Skeletal muscle tissue (tissue), 4 donors: ENCODE data around the gene TBRG4. TPM values are rescaled to one million over a fixed set of nuclear protein-coding genes. Genes with fewer than 3 reads are reported as not detected.

Experiments used
- H3K27ac ChIP-seq: one replicate; pipeline ENCODE4 v1.7.0; 2013; ENCODE audit warnings: mild to moderate bottlenecking, low read depth, low read length, inconsistent platforms
- H3K27me3 ChIP-seq, 3 donors: one replicate each; pipeline ENCODE4 v1.7.0; 2013; ENCODE audit warnings: low read length in 3 of 3; ENCODE audit not compliant: control insufficient read depth in 3 of 3, insufficient read depth in 3 of 3
- H3K36me3 ChIP-seq, 3 donors: one replicate each; pipeline ENCODE4 v1.7.0; 2013; ENCODE audit warnings: low read length in 3 of 3; ENCODE audit not compliant: control insufficient read depth in 3 of 3, insufficient read depth in 3 of 3
- H3K4me1 ChIP-seq, 3 donors: one replicate each; pipeline ENCODE4 v1.7.0; 2013; ENCODE audit warnings: low read length in 3 of 3, mild to moderate bottlenecking in 3 of 3; ENCODE audit not compliant: control insufficient read depth in 3 of 3, insufficient read depth in 3 of 3
- H3K4me3 ChIP-seq, 3 donors: one replicate each; pipeline ENCODE4 v1.7.0; 2013; ENCODE audit warnings: low read length in 3 of 3
- H3K9ac ChIP-seq, 3 donors: one replicate each; pipeline ENCODE4 v1.7.0; 2013; ENCODE audit warnings: low read length in 3 of 3, mild to moderate bottlenecking in 3 of 3, moderate library complexity in 2 of 3, low read depth in 1 of 3
- H3K9me3 ChIP-seq, 3 donors: one replicate each; pipeline ENCODE4 v1.7.0; 2013; ENCODE audit warnings: low read length in 3 of 3; ENCODE audit not compliant: control insufficient read depth in 3 of 3
- total RNA-seq: library from RNA; depleted of rRNA; stranded (reverse); fragments of >200 nt; gene quantifications from one replicate; pipeline ENCODE4 v1.2.3, GENCODE V29; 2014
- donor health status: Osteomylitis.

TBRG4 gene
- total RNA-seq, 1 donor from 2014 or later, result 52.7 TPM

GRCh38 chr7:45061352-45061751, 50.1 kb downstream of the TBRG4 start:
- Histone ChIP-seq H3K4me3 (no peak overlapping the region), H3K9me3 (no peaks in the 10 kb centered on the region), H3K27ac (no peak overlapping the region), H3K4me1 (no peaks in the 10 kb centered on the region), H3K9ac (no peak overlapping the region), H3K36me3 (peaks cover 17 to 27% (median 19%) of the 10 kb centered on the region in 3 donors), H3K27me3 (no peaks in the 10 kb centered on the region)

GRCh38 chr7:45060295-45060694, 51.2 kb downstream of the TBRG4 start:
- H3K9me3 ChIP-seq, result no peaks in the 10 kb centered on the region
- no peaks in the 10 kb centered on the region for H3K4me1 ChIP-seq

GRCh38 chr7:45057878-45058277, 53.6 kb downstream of the TBRG4 start:
- no peak overlapping the region for H3K27ac ChIP-seq
- no peaks in the 10 kb centered on the region for H3K27me3 ChIP-seq
- no peak overlapping the region for H3K4me3 ChIP-seq
- no peak overlapping the region for H3K9ac ChIP-seq
- H3K4me1 ChIP-seq, result no peaks in the 10 kb centered on the region
- peaks cover 0 to 10% (median 0%) of the 10 kb centered on the region in 3 donors for H3K36me3 ChIP-seq
- no peaks in the 10 kb centered on the region for H3K9me3 ChIP-seq

More at GRCh38 chr7:45060295-45060694, 51.2 kb downstream of the TBRG4 start:
- no peaks in the 10 kb centered on the region for H3K27me3 ChIP-seq
- no peak overlapping the region for H3K9ac ChIP-seq
- H3K27ac ChIP-seq, result no peak overlapping the region
- H3K36me3 ChIP-seq, result peaks cover 13 to 20% (median 17%) of the 10 kb centered on the region in 3 donors
- H3K4me3 ChIP-seq, result no peak overlapping the region

- H3K4me1 ChIP-seq, result no peaks in the 10 kb centered on the region
- no peaks in the 10 kb centered on the region for H3K9me3 ChIP-seq
- H3K36me3 ChIP-seq, result peaks cover 0 to 10% (median 0%) of the 10 kb centered on the region in 3 donors
- no peak overlapping the region for H3K4me3 ChIP-seq
- H3K27me3 ChIP-seq, result no peaks in the 10 kb centered on the region
- H3K27ac ChIP-seq, result no peak overlapping the region
- H3K9ac ChIP-seq, result no peak overlapping the region
Observed at GRCh38 chr7:45055594-45056219, 55.8 kb downstream of the TBRG4 start.

GRCh38 chr7:45055016-45055415, 56.5 kb downstream of the TBRG4 start:
- peaks cover 0 to 10% (median 0%) of the 10 kb centered on the region in 3 donors for H3K36me3 ChIP-seq
- H3K9ac ChIP-seq, result no peak overlapping the region
- no peaks in the 10 kb centered on the region for H3K9me3 ChIP-seq
- no peaks in the 10 kb centered on the region for H3K4me1 ChIP-seq
- no peak overlapping the region for H3K27ac ChIP-seq
- no peak overlapping the region for H3K4me3 ChIP-seq
- no peaks in the 10 kb centered on the region for H3K27me3 ChIP-seq

GRCh38 chr7:45054442-45054841, 57.1 kb downstream of the TBRG4 start:
- Histone ChIP-seq H3K4me3 (no peak overlapping the region), H3K9ac (no peak overlapping the region), H3K9me3 (no peaks in the 10 kb centered on the region), H3K27ac (no peak overlapping the region), H3K4me1 (no peaks in the 10 kb centered on the region), H3K36me3 (peaks cover 0 to 10% (median 0%) of the 10 kb centered on the region in 3 donors), H3K27me3 (no peaks in the 10 kb centered on the region)

GRCh38 chr7:45053941-45054340, 57.6 kb downstream of the TBRG4 start:
- Histone ChIP-seq H3K27me3 (no peaks in the 10 kb centered on the region), H3K36me3 (peaks cover 0 to 10% (median 0%) of the 10 kb centered on the region in 3 donors), H3K4me1 (no peaks in the 10 kb centered on the region), H3K9ac (no peak overlapping the region), H3K9me3 (no peaks in the 10 kb centered on the region), H3K4me3 (no peak overlapping the region), H3K27ac (no peak overlapping the region)

- Histone ChIP-seq H3K4me1 (no peaks in the 10 kb centered on the region), H3K27ac (no peak overlapping the region), H3K27me3 (no peaks in the 10 kb centered on the region), H3K9me3 (no peaks in the 10 kb centered on the region), H3K4me3 (no peak overlapping the region), H3K9ac (no peak overlapping the region), H3K36me3 (peaks cover 0 to 10% (median 0%) of the 10 kb centered on the region in 3 donors)
Observed at GRCh38 chr7:45053401-45053800, 58.1 kb downstream of the TBRG4 start.

- Histone ChIP-seq H3K4me1 (no peaks in the 10 kb centered on the region), H3K4me3 (no peak overlapping the region), H3K9me3 (no peaks in the 10 kb centered on the region), H3K9ac (no peak overlapping the region), H3K27ac (no peak overlapping the region), H3K27me3 (no peaks in the 10 kb centered on the region), H3K36me3 (peaks cover 0 to 6% (median 0%) of the 10 kb centered on the region in 3 donors)
Observed at GRCh38 chr7:45052011-45052410, 59.5 kb downstream of the TBRG4 start.

- Histone ChIP-seq H3K36me3 (peaks cover 0 to 11% (median 0%) of the 10 kb centered on the region in 3 donors), H3K9ac (no peak overlapping the region), H3K27me3 (no peaks in the 10 kb centered on the region), H3K4me1 (no peaks in the 10 kb centered on the region), H3K9me3 (no peaks in the 10 kb centered on the region), H3K27ac (no peak overlapping the region), H3K4me3 (no peak overlapping the region)
Observed at GRCh38 chr7:45050198-45050597, 61.3 kb downstream of the TBRG4 start.
